GM23338 (cell line): ENCODE results near the gene PTPRB.

Experiments
- CREB1 ChIP-seq: fragments of 250-450 bp; sonication (Bioruptor Pico); IDR thresholded peaks from 2 replicates; pipeline ENCODE4 v1.5.0; 2020; ENCODE audit warnings: low read depth, mild to moderate bottlenecking, moderate library complexity
- EZH2 ChIP-seq: fragments of 200-600 bp; sonication (generic); IDR thresholded peaks from one replicate; pipeline ENCODE4 v1.8.0; 2017; ENCODE audit warnings: antibody characterized with exemption, mild to moderate bottlenecking, low read depth; ENCODE audit not compliant: unreplicated experiment
- EZH2phosphoT487 ChIP-seq: fragments of 200-600 bp; sonication (generic); IDR thresholded peaks from one replicate; pipeline ENCODE4 v1.8.1; 2018; ENCODE audit warnings: antibody characterized with exemption; ENCODE audit not compliant: unreplicated experiment
- JUNB ChIP-seq: IDR thresholded peaks from one replicate; pipeline ENCODE4 v1.6.1; 2016; ENCODE audit warnings: antibody characterized with exemption; ENCODE audit not compliant: unreplicated experiment
- POLR2AphosphoS5 ChIP-seq: IDR thresholded peaks from 2 replicates; pipeline ENCODE4 v1.6.1; 2016; ENCODE audit warnings: antibody characterized with exemption, low read depth
- TF ChIP-seq, protein P1 (sequence below), 2 experiments: fragments of 200-600 bp in 1 of 2; sonication (generic) in 1 of 2; conservative IDR thresholded peaks; 2 replicates each; pipeline versions ENCODE4 v1.5.1 to v1.6.1; 2016 to 2017; ENCODE audit warnings: antibody characterized with exemption in 2 of 2, low read depth in 2 of 2, mild to moderate bottlenecking in 2 of 2, moderate library complexity in 1 of 2
- TF ChIP-seq, protein P2 (sequence below): IDR thresholded peaks from one replicate; pipeline ENCODE4 v1.6.1; 2018; ENCODE audit warnings: antibody characterized with exemption; ENCODE audit not compliant: unreplicated experiment
- TF ChIP-seq, protein P3 (sequence below): fragments of 250-450 bp; sonication (Bioruptor Pico); IDR thresholded peaks from 2 replicates; pipeline ENCODE4 v1.5.0; 2020; ENCODE audit warnings: mild to moderate bottlenecking, moderate library complexity

DNA sequence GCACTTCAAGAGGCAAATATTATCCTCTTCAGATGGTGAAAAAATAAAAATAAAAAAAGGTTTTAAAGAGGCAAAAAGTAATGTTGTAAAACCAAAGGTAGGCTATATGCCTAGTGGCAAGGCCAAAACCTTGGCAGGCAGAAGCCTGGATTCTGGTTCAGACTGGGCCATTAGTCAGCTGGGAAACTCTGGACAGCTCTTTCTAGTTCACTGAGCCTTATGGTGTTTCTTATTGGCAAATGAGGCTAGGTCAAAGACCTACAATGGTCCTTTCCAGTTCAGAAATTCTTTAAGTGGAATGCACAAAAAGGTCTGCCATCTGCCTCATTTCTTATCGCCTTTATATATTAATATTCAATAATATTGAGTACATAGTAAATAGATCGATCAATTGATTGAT, 44.6 kb downstream of the PTPRB start:
- TF ChIP-seq, protein P1, sequence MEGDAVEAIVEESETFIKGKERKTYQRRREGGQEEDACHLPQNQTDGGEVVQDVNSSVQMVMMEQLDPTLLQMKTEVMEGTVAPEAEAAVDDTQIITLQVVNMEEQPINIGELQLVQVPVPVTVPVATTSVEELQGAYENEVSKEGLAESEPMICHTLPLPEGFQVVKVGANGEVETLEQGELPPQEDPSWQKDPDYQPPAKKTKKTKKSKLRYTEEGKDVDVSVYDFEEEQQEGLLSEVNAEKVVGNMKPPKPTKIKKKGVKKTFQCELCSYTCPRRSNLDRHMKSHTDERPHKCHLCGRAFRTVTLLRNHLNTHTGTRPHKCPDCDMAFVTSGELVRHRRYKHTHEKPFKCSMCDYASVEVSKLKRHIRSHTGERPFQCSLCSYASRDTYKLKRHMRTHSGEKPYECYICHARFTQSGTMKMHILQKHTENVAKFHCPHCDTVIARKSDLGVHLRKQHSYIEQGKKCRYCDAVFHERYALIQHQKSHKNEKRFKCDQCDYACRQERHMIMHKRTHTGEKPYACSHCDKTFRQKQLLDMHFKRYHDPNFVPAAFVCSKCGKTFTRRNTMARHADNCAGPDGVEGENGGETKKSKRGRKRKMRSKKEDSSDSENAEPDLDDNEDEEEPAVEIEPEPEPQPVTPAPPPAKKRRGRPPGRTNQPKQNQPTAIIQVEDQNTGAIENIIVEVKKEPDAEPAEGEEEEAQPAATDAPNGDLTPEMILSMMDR (conservative IDR thresholded peaks at IDR 0.05; ENCODE audit: low read depth in 2 of 2): no peak
- TF ChIP-seq EZH2phosphoT487: no peak
- TF ChIP-seq, protein P2, sequence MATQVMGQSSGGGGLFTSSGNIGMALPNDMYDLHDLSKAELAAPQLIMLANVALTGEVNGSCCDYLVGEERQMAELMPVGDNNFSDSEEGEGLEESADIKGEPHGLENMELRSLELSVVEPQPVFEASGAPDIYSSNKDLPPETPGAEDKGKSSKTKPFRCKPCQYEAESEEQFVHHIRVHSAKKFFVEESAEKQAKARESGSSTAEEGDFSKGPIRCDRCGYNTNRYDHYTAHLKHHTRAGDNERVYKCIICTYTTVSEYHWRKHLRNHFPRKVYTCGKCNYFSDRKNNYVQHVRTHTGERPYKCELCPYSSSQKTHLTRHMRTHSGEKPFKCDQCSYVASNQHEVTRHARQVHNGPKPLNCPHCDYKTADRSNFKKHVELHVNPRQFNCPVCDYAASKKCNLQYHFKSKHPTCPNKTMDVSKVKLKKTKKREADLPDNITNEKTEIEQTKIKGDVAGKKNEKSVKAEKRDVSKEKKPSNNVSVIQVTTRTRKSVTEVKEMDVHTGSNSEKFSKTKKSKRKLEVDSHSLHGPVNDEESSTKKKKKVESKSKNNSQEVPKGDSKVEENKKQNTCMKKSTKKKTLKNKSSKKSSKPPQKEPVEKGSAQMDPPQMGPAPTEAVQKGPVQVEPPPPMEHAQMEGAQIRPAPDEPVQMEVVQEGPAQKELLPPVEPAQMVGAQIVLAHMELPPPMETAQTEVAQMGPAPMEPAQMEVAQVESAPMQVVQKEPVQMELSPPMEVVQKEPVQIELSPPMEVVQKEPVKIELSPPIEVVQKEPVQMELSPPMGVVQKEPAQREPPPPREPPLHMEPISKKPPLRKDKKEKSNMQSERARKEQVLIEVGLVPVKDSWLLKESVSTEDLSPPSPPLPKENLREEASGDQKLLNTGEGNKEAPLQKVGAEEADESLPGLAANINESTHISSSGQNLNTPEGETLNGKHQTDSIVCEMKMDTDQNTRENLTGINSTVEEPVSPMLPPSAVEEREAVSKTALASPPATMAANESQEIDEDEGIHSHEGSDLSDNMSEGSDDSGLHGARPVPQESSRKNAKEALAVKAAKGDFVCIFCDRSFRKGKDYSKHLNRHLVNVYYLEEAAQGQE: no peak
- no peak for TF ChIP-seq EZH2
- no peak for TF ChIP-seq POLR2AphosphoS5
- no peak for TF ChIP-seq JUNB
- no peak for TF ChIP-seq CREB1 (CRISPR knock-in tag)
- TF ChIP-seq, protein P3, sequence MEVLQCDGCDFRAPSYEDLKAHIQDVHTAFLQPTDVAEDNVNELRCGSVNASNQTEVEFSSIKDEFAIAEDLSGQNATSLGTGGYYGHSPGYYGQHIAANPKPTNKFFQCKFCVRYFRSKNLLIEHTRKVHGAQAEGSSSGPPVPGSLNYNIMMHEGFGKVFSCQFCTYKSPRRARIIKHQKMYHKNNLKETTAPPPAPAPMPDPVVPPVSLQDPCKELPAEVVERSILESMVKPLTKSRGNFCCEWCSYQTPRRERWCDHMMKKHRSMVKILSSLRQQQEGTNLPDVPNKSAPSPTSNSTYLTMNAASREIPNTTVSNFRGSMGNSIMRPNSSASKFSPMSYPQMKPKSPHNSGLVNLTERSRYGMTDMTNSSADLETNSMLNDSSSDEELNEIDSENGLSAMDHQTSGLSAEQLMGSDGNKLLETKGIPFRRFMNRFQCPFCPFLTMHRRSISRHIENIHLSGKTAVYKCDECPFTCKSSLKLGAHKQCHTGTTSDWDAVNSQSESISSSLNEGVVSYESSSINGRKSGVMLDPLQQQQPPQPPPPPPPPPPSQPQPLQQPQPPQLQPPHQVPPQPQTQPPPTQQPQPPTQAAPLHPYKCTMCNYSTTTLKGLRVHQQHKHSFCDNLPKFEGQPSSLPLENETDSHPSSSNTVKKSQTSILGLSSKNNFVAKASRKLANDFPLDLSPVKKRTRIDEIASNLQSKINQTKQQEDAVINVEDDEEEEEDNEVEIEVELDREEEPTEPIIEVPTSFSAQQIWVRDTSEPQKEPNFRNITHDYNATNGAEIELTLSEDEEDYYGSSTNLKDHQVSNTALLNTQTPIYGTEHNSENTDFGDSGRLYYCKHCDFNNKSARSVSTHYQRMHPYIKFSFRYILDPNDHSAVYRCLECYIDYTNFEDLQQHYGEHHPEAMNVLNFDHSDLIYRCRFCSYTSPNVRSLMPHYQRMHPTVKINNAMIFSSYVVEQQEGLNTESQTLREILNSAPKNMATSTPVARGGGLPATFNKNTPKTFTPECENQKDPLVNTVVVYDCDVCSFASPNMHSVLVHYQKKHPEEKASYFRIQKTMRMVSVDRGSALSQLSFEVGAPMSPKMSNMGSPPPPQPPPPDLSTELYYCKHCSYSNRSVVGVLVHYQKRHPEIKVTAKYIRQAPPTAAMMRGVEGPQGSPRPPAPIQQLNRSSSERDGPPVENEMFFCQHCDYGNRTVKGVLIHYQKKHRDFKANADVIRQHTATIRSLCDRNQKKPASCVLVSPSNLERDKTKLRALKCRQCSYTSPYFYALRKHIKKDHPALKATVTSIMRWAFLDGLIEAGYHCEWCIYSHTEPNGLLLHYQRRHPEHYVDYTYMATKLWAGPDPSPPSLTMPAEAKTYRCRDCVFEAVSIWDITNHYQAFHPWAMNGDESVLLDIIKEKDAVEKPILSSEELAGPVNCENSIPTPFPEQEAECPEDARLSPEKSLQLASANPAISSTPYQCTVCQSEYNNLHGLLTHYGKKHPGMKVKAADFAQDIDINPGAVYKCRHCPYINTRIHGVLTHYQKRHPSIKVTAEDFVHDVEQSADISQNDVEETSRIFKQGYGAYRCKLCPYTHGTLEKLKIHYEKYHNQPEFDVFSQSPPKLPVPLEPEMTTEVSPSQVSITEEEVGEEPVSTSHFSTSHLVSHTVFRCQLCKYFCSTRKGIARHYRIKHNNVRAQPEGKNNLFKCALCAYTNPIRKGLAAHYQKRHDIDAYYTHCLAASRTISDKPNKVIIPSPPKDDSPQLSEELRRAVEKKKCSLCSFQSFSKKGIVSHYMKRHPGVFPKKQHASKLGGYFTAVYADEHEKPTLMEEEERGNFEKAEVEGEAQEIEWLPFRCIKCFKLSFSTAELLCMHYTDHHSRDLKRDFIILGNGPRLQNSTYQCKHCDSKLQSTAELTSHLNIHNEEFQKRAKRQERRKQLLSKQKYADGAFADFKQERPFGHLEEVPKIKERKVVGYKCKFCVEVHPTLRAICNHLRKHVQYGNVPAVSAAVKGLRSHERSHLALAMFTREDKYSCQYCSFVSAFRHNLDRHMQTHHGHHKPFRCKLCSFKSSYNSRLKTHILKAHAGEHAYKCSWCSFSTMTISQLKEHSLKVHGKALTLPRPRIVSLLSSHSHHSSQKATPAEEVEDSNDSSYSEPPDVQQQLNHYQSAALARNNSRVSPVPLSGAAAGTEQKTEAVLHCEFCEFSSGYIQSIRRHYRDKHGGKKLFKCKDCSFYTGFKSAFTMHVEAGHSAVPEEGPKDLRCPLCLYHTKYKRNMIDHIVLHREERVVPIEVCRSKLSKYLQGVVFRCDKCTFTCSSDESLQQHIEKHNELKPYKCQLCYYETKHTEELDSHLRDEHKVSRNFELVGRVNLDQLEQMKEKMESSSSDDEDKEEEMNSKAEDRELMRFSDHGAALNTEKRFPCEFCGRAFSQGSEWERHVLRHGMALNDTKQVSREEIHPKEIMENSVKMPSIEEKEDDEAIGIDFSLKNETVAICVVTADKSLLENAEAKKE (CRISPR knock-in tag): no peak
